RWPE2 (cell line): ENCODE measurements around the gene BAG1.
A peak's percentile ranks its signal among the peaks of the same experiment; 100 is the strongest.

ENCODE experiments used
- ATAC-seq: fragments of 200-7000 bp; cut with Tn5 transposase; 3 replicates; pipeline ENCODE4 v1.9.1; 2021; ENCODE audit warnings: low read depth
- DNase-seq: peaks from one replicate; pipeline ENCODE4 v3.0.0-alpha.2; 2020; ENCODE audit warnings: low spot score
- H3K27ac ChIP-seq: fragments of 450-650 bp; 2 replicates; pipeline ENCODE4 v1.5.1; 2017; ENCODE audit warnings: mild to moderate bottlenecking; ENCODE audit not compliant: poor library complexity, severe bottlenecking
- H3K27me3 ChIP-seq: fragments of 250-450 bp; sonication (Bioruptor Pico); 2 replicates; pipeline ENCODE4 v1.5.1; 2021; ENCODE audit warnings: mild to moderate bottlenecking, moderate library complexity; ENCODE audit not compliant: insufficient read depth, poor library complexity, severe bottlenecking
- H3K36me3 ChIP-seq: fragments of 250-450 bp; sonication (Bioruptor Pico); 2 replicates; pipeline ENCODE4 v1.5.1; 2020; ENCODE audit warnings: low read depth, mild to moderate bottlenecking, moderate library complexity
- H3K4me1 ChIP-seq: fragments of 250-450 bp; sonication (Bioruptor Pico); 2 replicates; pipeline ENCODE4 v1.5.1; 2021; ENCODE audit warnings: mild to moderate bottlenecking, moderate library complexity; ENCODE audit not compliant: insufficient read depth, poor library complexity, severe bottlenecking
- H3K4me3 ChIP-seq: fragments of 250-450 bp; sonication (Bioruptor Pico); 2 replicates; pipeline ENCODE4 v1.5.1; 2021; ENCODE audit warnings: mild to moderate bottlenecking, moderate library complexity; ENCODE audit not compliant: severe bottlenecking
- H3K9me3 ChIP-seq: fragments of 250-450 bp; sonication (Bioruptor Pico); 2 replicates; pipeline ENCODE4 v1.5.1; 2021; ENCODE audit warnings: mild to moderate bottlenecking, moderate library complexity; ENCODE audit not compliant: severe bottlenecking
- TF ChIP-seq, protein P1 (sequence below): fragments of 450-650 bp; IDR thresholded peaks from one replicate; pipeline ENCODE4 v1.5.1; 2017; ENCODE audit warnings: mild to moderate bottlenecking, moderate library complexity; ENCODE audit not compliant: poor library complexity, severe bottlenecking

Gene BAG1

DNA sequence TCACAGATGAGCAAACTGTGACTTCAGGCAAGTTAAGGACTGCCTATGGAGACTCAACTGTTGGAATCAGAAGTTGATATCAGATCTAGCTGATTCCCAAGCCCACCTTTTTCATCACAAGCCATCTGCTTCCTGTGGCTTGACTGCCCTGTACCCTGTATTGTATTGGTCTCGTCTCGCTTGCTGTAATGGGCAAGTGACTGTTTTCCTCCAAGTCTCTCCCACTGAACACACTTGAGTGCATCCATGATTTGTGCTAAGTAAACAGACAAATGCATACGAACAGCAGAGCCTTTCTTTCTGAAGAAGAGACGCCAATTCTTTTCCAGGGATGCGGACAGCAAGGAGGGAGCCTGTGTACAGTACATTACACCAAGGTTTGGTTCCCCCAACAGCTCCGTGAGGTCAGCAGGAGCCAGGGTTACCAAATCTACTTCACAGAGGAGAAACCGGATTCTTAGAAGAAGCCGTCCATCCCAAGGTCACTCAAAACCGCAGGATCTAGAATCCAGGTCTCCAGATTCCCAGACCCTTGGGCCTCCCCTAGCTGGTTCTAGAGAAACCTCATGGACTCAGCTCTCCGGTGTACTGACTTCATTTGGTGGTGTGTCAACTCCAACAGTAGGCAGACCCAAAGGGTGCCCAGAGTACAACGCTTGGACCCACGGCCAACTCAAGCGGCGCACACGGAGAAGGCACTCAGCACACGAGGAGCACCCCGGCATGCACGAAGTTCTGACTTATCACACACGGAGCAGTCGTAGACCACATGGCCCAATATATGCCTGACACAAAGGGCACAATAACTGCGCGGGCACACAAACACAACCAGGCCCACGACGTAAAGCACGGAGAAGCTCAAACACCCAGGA, 1.1 kb downstream of the BAG1 start:
- TF ChIP-seq, protein P1, sequence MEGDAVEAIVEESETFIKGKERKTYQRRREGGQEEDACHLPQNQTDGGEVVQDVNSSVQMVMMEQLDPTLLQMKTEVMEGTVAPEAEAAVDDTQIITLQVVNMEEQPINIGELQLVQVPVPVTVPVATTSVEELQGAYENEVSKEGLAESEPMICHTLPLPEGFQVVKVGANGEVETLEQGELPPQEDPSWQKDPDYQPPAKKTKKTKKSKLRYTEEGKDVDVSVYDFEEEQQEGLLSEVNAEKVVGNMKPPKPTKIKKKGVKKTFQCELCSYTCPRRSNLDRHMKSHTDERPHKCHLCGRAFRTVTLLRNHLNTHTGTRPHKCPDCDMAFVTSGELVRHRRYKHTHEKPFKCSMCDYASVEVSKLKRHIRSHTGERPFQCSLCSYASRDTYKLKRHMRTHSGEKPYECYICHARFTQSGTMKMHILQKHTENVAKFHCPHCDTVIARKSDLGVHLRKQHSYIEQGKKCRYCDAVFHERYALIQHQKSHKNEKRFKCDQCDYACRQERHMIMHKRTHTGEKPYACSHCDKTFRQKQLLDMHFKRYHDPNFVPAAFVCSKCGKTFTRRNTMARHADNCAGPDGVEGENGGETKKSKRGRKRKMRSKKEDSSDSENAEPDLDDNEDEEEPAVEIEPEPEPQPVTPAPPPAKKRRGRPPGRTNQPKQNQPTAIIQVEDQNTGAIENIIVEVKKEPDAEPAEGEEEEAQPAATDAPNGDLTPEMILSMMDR, result no peak
- H3K27me3 ChIP-seq, result no peaks in the 10 kb centered on the region
- ATAC-seq, result peak; percentile 9; the same call in 2 of the 3 replicates
- H3K4me3 ChIP-seq, result peak overlapping the region; percentile 94
- H3K9me3 ChIP-seq, result no peaks in the 10 kb centered on the region
- peaks cover 78% of the 10 kb centered on the region for H3K36me3 ChIP-seq
- H3K4me1 ChIP-seq, result peaks cover 5% of the 10 kb centered on the region
- peak overlapping the region; percentile 63 for H3K27ac ChIP-seq
- no peak for DNase-seq

DNA sequence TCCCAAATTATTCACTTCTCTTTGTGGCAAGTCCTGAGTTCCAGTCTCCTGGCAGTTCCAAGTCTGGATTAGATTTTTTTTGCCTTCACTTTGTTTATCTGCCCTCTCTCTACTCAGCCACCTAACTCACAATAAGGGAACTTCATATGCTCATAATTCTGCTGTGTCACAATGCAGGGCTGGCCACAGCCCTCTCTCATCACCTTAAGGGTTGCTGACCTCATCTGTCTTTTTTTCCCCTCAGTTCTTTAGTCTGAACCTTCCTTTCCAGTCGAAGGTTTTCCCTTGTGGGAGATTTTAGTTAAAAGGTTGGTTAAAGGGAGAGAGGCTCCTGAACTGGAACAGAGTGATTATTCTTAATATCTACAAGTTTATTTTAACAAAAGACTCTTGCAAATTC, 4.1 kb downstream of the BAG1 start:
- peaks cover 80% of the 10 kb centered on the region for H3K36me3 ChIP-seq
- H3K9me3 ChIP-seq, result no peaks in the 10 kb centered on the region
- H3K4me3 ChIP-seq, result no peak overlapping the region
- TF ChIP-seq, protein P1, result no peak
- ATAC-seq (no peak), DNase-seq (no peak)
- H3K27me3 ChIP-seq, result no peaks in the 10 kb centered on the region
- no peak overlapping the region for H3K27ac ChIP-seq
- H3K4me1 ChIP-seq, result no peaks in the 10 kb centered on the region

DNA sequence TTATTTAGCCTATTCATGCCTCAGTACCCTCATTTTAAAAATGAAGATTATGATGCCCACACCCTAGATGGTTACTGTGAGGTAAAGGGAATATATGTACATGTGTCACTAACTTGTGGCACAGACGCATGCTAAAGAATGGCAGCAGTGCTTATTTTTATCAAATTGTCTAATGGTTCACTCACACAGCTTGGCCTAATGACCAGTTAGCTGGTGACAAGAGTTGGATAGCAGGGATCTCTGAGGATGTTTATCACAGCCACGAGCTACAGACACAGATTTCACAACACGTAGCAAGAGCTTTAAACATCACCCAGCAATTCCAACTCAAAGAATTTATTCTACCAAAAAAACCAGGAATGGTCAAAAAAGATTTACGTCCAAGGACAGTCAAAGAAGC, 7.2 kb downstream of the BAG1 start:
- no peak for ATAC-seq
- DNase-seq, result no peak
- Histone ChIP-seq H3K9me3 (no peaks in the 10 kb centered on the region), H3K27ac (no peak overlapping the region), H3K4me1 (no peaks in the 10 kb centered on the region), H3K4me3 (no peak overlapping the region), H3K36me3 (peaks cover 99% of the 10 kb centered on the region), H3K27me3 (no peaks in the 10 kb centered on the region)
- TF ChIP-seq, protein P1, result no peak

DNA sequence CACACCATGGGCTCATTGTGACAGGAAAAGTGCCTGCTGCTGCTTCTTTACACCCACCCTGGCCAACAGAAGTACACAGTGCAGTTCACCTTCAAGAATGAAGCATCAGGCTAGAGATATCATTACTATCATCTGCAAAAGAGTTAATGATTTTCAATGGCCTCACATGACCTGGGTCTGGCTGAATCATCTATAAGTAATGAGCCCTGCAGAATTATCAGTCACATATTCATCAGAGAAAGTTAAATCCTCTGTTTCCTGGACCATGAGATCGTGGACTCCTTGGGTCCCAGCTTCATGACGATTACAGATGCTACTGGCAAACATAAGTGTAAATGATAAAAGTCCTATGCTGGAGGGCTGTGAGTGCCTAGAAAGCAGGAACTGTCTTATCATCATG, 8.3 kb downstream of the BAG1 start:
- no peak for DNase-seq
- TF ChIP-seq, protein P1, result no peak
- Histone ChIP-seq H3K27ac (no peak overlapping the region), H3K36me3 (peaks cover 90% of the 10 kb centered on the region), H3K4me3 (no peak overlapping the region), H3K27me3 (no peaks in the 10 kb centered on the region), H3K9me3 (no peaks in the 10 kb centered on the region), H3K4me1 (no peaks in the 10 kb centered on the region)
- ATAC-seq, result no peak

DNA sequence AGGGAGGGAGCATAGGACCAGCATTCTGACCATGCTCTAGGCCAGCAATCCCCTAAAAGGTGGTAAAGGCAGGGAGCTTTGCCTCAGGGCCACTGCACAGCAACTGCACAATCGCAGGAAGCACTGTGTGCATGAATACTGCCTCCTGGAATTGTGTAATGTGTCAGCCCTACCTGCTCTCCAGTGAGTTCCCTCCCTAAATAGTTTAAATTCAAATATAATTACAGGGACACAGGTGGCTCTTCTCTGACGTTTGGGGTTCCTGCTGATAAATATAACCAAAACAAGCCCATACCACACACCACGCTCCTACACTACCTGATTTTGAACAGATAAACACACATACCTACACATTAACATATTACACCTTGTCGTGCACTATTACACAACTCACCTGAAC, 9.0 kb downstream of the BAG1 start:
- Histone ChIP-seq H3K4me1 (no peaks in the 10 kb centered on the region), H3K27ac (no peak overlapping the region), H3K9me3 (no peaks in the 10 kb centered on the region), H3K36me3 (peaks cover 82% of the 10 kb centered on the region), H3K27me3 (no peaks in the 10 kb centered on the region), H3K4me3 (no peak overlapping the region)
- ATAC-seq (no peak; the same call in 2 of the 3 replicates), DNase-seq (no peak)
- TF ChIP-seq, protein P1, result no peak
